Body of pancreas (tissue), 4 donors: ENCODE data around the gene FIS1. TPM values are rescaled to one million over a fixed set of nuclear protein-coding genes. Genes with fewer than 3 reads are reported as not detected.
"Not testable (repeated sequence)": the region's sequence is repeated elsewhere in the genome, so short reads cannot be mapped to it uniquely, and the experiment has no call there.

Source experiments
- ATAC-seq: fragments of 150-250 bp; one replicate; pipeline ENCODE4 v1.9.1; 2016
- DNase-seq, 4 donors: peaks; one replicate each; pipeline ENCODE4 v3.0.0-alpha.2; 2019
- H3K27ac ChIP-seq, 4 donors: fragments of 200-600 bp; sonication (generic); 1 replicate in 3 of 4; 2 replicates in 1 of 4; pipeline versions ENCODE4 v1.5.1 to v1.6.1; 2016 to 2019; ENCODE audit warnings: mild to moderate bottlenecking in 1 of 4, mixed read lengths in 1 of 4, moderate library complexity in 1 of 4
- H3K27me3 ChIP-seq, 2 donors: fragments of 200-600 bp; sonication (generic); one replicate each; pipeline ENCODE4 v1.6.0; 2016; ENCODE audit warnings: mild to moderate bottlenecking in 1 of 2
- H3K36me3 ChIP-seq, 2 donors: fragments of 200-600 bp; sonication (generic); replicated peaks in 1 of 2; 2 replicates each; pipeline ENCODE4 v1.5.1; 2016; ENCODE audit warnings: low read depth in 2 of 2; ENCODE audit not compliant: insufficient read depth in 1 of 2
- H3K4me1 ChIP-seq: fragments of 200-600 bp; sonication (generic); one replicate; pipeline ENCODE4 v1.6.0; 2016
- H3K4me3 ChIP-seq, 2 donors: fragments of 200-600 bp; sonication (generic); 1 replicate in 1 of 2; 2 replicates in 1 of 2; pipeline ENCODE4 v1.5.1; 2016 to 2019
- H3K9me3 ChIP-seq, 3 donors: fragments of 200-600 bp; sonication (generic); 1 replicate in 2 of 3; 2 replicates in 1 of 3; pipeline ENCODE4 v1.5.1; 2016
- CTCF ChIP-seq, 7 experiments: fragments of 450-650 bp in 4 of 7; fragments of 200-600 bp in 3 of 7; sonication (generic) in 3 of 7; IDR thresholded peaks; one replicate each; pipeline ENCODE4 v1.5.1; 2016 to 2019; ENCODE audit warnings: antibody characterized with exemption in 7 of 7
- POLR2A ChIP-seq, 3 donors: fragments of 450-650 bp; IDR thresholded peaks; one replicate each; pipeline ENCODE4 v1.6.1; 2016; ENCODE audit warnings: antibody characterized with exemption in 3 of 3, mild to moderate bottlenecking in 2 of 3
- WGBS, 2 donors: methylation state at CpG; one replicate each; pipeline ENCODE4 v1.1.5; 2017; 5-methylcytosine and 5-hydroxymethylcytosine counted together
- intact Hi-C: fragments of 100-400 bp; cut with DNase I; formaldehyde crosslinking; loops from one replicate; pipeline ENCODE4 v1.15.1; 2023
- total RNA-seq, 2 donors: library from RNA; depleted of rRNA; stranded (reverse); fragments of >200 nt; gene quantifications; one replicate each; pipeline ENCODE4 v1.1.0, GENCODE V29; 2016

FIS1 gene
- total RNA-seq: 100 to 1,000 TPM in 1 of 2 donors, 10 to 100 TPM in 1; 88.2 to 148 TPM

GRCh38 chr7:101244375-101245146 lies at the start of gene FIS1:
FIS1 (minus strand) TSS chr7:101245081; CDS start chr7:101245004, 77 bp downstream.
- peak; percentile 32 to 89 (median 85) for TF ChIP-seq POLR2A (IDR thresholded peaks at IDR 0.05)
- TF ChIP-seq CTCF (IDR thresholded peaks at IDR 0.05): peak; percentile 86 to 95 (median 91)
- Histone ChIP-seq H3K27ac (peak within 1 kb of the TSS; percentile 91 to 95 (median 94)), H3K4me1 (peaks cover 33% of the 10 kb centered on the region), H3K36me3 (no peaks in the 10 kb centered on the region), H3K27me3 (no peaks in the 10 kb centered on the region), H3K4me3 (peak within 1 kb of the TSS; percentile 59 to 90), H3K9me3 (no peaks in the 10 kb centered on the region)
- intact Hi-C loops: no loop called here
- ATAC-seq: peak; percentile 95
- DNase-seq: peak; percentile 95 to 97 (median 96)
- 0% methylated on average over 41 of the region's 45 CpGs; no CpG with 5 or more reads in 1 of the 2 donors for WGBS, 2 donors

GRCh38 chr7:101294039-101294831 lies 49.4 kb upstream of the FIS1 start:
- peaks cover 0 to 9% of the 10 kb centered on the region in 2 donors for H3K27me3 ChIP-seq
- no peaks in the 10 kb centered on the region for H3K36me3 ChIP-seq
- H3K27ac ChIP-seq: no peak overlapping the region
- H3K9me3 ChIP-seq: no peaks in the 10 kb centered on the region
- no peak for ATAC-seq
- 48 to 57% methylated on average over 12 of the region's 12 CpGs for WGBS, 2 donors
- no peak for DNase-seq
- intact Hi-C loops: no loop called here
- H3K4me1 ChIP-seq: no peaks in the 10 kb centered on the region
- H3K4me3 ChIP-seq: no peak overlapping the region
- TF ChIP-seq POLR2A (IDR thresholded peaks at IDR 0.05) (no peak), CTCF (IDR thresholded peaks at IDR 0.05) (no peak)

GRCh38 chr7:101293069-101294021 lies 48.5 kb upstream of the FIS1 start:
- H3K27me3 ChIP-seq, intact Hi-C loops, DNase-seq, H3K4me1 ChIP-seq, H3K36me3 ChIP-seq, H3K4me3 ChIP-seq, ATAC-seq, H3K27ac ChIP-seq, H3K9me3 ChIP-seq: not testable (repeated sequence)
- 49 to 52% methylated on average over 16 of the region's 16 CpGs for WGBS, 2 donors

- H3K4me3 ChIP-seq, ATAC-seq, H3K36me3 ChIP-seq, H3K9me3 ChIP-seq, H3K27ac ChIP-seq, H3K27me3 ChIP-seq, intact Hi-C loops, H3K4me1 ChIP-seq, DNase-seq: not testable (repeated sequence)
- WGBS, 2 donors: 57 to 65% methylated on average over 5 of the region's 5 CpGs
These were observed 47.7 kb upstream of the FIS1 start for GRCh38 chr7:101292566-101292965.

- H3K4me1 ChIP-seq, H3K27me3 ChIP-seq, intact Hi-C loops, H3K36me3 ChIP-seq, H3K9me3 ChIP-seq, H3K27ac ChIP-seq, H3K4me3 ChIP-seq: not testable (repeated sequence)
- peak; percentile 51 to 82 (median 68) for DNase-seq
- peak; percentile 44 to 69 (median 53) for TF ChIP-seq CTCF (IDR thresholded peaks at IDR 0.05)
- ATAC-seq: peak; percentile 63
- WGBS, 2 donors: 6 to 16% methylated on average over 13 to 18 of the region's 18 CpGs
These were observed 45.5 kb upstream of the FIS1 start for GRCh38 chr7:101290186-101291037.

GRCh38 chr7:101289687-101290086 lies 44.8 kb upstream of the FIS1 start:
- H3K36me3 ChIP-seq, H3K4me1 ChIP-seq, H3K4me3 ChIP-seq, intact Hi-C loops, H3K27me3 ChIP-seq, H3K9me3 ChIP-seq, DNase-seq, H3K27ac ChIP-seq: not testable (repeated sequence)
- peak; percentile 19 for ATAC-seq
- 62 to 68% methylated on average over 4 of the region's 4 CpGs for WGBS, 2 donors
